ENCODE results near the gene PCBP4.

The PCBP4 gene

DNA sequence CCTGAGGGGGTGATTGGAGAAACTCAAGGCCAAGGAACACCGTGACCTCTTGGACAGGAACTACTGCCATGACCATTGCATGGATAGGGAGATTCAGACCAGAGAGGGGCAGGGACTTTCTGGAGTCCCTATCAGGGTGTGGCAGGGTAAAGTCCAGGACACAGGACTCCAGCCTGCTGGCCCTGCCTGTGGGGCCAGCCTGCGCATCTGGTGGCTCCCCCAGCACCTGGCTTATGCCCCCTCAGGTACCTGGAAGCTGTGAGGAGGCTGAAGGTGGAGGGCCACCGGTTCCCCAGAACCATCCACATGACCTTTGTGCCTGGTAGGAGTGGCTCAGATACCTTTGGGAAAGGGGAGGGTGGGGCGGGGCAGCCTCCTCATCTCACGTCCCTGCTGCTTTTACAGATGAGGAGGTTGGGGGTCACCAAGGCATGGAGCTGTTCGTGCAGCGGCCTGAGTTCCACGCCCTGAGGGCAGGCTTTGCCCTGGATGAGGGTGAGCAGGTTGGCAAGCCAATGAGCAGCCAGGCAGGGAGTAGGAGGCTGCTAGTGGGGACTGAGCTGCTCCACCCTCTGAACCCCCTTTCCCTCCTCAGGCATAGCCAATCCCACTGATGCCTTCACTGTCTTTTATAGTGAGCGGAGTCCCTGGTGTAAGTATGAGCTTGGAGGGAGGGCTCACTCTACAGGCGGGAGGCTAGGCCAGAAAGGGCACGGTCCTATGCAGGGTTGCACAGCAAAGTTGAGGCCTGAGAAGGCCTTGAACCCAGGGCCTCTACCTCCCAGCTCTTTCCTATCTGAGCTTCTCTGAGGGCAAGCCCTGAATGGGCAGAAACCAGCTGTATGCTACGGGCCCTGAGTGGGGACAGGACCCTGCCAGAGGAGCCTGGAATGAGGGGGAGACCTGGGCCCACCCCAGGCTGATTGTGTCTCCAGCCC is 19.0 kb upstream of the PCBP4 start:
- Histone ChIP-seq H3K4me3 (IDR thresholded peaks at IDR 0.05; ENCODE audit: insufficient read depth, low read depth, low read length) (no peak overlapping the region), H3K4me2 (no peak overlapping the region), H3K27me3 (ENCODE audit: insufficient read depth, low read depth) (no peaks in the 10 kb centered on the region), H3K9ac (no peak overlapping the region), H3K4me1 (ENCODE audit: low read depth, poor library complexity, severe bottlenecking) (peaks cover 4% of the 10 kb centered on the region), H3K79me2 (ENCODE audit: insufficient read depth, low read depth) (no peaks in the 10 kb centered on the region), H4K20me1 (ENCODE audit: insufficient read depth) (no peaks in the 10 kb centered on the region), H2AFZ (ENCODE audit: low read depth) (no peak overlapping the region), H3K36me3 (ENCODE audit: insufficient read depth) (no peaks in the 10 kb centered on the region), H3K27ac (no peak overlapping the region)
- TF ChIP-seq, protein P1, sequence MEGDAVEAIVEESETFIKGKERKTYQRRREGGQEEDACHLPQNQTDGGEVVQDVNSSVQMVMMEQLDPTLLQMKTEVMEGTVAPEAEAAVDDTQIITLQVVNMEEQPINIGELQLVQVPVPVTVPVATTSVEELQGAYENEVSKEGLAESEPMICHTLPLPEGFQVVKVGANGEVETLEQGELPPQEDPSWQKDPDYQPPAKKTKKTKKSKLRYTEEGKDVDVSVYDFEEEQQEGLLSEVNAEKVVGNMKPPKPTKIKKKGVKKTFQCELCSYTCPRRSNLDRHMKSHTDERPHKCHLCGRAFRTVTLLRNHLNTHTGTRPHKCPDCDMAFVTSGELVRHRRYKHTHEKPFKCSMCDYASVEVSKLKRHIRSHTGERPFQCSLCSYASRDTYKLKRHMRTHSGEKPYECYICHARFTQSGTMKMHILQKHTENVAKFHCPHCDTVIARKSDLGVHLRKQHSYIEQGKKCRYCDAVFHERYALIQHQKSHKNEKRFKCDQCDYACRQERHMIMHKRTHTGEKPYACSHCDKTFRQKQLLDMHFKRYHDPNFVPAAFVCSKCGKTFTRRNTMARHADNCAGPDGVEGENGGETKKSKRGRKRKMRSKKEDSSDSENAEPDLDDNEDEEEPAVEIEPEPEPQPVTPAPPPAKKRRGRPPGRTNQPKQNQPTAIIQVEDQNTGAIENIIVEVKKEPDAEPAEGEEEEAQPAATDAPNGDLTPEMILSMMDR (conservative IDR thresholded peaks at IDR 0.05; ENCODE audit: low read depth, low read length), result no peak

DNA sequence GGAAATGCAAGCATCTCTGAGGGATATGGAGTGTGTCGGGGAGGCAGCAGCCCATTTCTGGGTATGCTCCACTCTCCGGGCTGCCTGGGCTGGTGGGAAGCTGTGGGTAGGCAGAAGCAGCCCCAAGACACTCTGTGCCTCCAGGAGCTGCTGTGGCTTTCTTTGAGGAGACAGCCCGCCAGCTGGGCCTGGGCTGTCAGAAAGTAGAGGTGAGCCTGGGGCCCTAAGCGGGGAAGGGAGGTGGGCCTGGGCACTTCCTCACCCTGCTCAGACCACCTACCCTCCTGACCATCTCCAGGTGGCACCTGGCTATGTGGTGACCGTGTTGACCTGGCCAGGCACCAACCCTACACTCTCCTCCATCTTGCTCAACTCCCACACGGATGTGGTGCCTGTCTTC is 17.8 kb upstream of the PCBP4 start:
- Histone ChIP-seq H2AFZ (ENCODE audit: low read depth) (no peak overlapping the region), H3K79me2 (ENCODE audit: insufficient read depth, low read depth) (no peaks in the 10 kb centered on the region), H4K20me1 (ENCODE audit: insufficient read depth) (no peaks in the 10 kb centered on the region), H3K27ac (no peak overlapping the region), H3K27me3 (ENCODE audit: insufficient read depth, low read depth) (no peaks in the 10 kb centered on the region), H3K9ac (no peak overlapping the region), H3K4me3 (IDR thresholded peaks at IDR 0.05; ENCODE audit: insufficient read depth, low read depth, low read length) (no peak overlapping the region), H3K4me2 (no peak overlapping the region), H3K4me1 (ENCODE audit: low read depth, poor library complexity, severe bottlenecking) (peaks cover 4% of the 10 kb centered on the region), H3K36me3 (ENCODE audit: insufficient read depth) (no peaks in the 10 kb centered on the region)
- TF ChIP-seq, protein P1 (conservative IDR thresholded peaks at IDR 0.05; ENCODE audit: low read depth, low read length), result no peak

DNA sequence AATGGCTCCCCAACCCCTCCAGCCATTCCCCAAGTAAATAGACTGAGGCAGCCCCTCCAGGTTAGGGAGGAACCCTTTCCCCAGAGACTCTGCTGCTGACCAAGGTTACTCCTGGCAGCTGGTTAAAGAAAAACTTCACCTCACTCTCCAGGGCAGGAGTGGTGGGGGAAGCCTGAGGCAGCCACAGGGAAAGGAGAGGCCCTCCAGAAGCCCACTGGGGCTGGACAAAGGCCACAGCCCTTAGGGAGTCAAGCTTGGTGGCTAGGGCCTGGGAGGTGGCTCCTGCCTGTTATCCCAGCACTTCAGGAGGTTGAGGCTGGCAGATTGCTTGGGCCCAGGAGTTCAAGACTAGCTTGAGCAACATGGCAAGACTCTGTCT is 17.0 kb upstream of the PCBP4 start:
- no peak overlapping the region for H3K4me2 ChIP-seq
- H3K79me2 ChIP-seq (ENCODE audit: insufficient read depth, low read depth), result no peaks in the 10 kb centered on the region
- no peaks in the 10 kb centered on the region for H4K20me1 ChIP-seq (ENCODE audit: insufficient read depth)
- H3K27me3 ChIP-seq (ENCODE audit: insufficient read depth, low read depth), result no peaks in the 10 kb centered on the region
- no peak overlapping the region for H2AFZ ChIP-seq (ENCODE audit: low read depth)
- H3K4me1 ChIP-seq (ENCODE audit: low read depth, poor library complexity, severe bottlenecking), result peaks cover 4% of the 10 kb centered on the region
- H3K9ac ChIP-seq, result no peak overlapping the region
- TF ChIP-seq, protein P1 (conservative IDR thresholded peaks at IDR 0.05; ENCODE audit: low read depth, low read length), result no peak
- H3K4me3 ChIP-seq (IDR thresholded peaks at IDR 0.05; ENCODE audit: insufficient read depth, low read depth, low read length), result no peak overlapping the region
- H3K27ac ChIP-seq, result no peak overlapping the region
- H3K36me3 ChIP-seq (ENCODE audit: insufficient read depth), result no peaks in the 10 kb centered on the region

DNA sequence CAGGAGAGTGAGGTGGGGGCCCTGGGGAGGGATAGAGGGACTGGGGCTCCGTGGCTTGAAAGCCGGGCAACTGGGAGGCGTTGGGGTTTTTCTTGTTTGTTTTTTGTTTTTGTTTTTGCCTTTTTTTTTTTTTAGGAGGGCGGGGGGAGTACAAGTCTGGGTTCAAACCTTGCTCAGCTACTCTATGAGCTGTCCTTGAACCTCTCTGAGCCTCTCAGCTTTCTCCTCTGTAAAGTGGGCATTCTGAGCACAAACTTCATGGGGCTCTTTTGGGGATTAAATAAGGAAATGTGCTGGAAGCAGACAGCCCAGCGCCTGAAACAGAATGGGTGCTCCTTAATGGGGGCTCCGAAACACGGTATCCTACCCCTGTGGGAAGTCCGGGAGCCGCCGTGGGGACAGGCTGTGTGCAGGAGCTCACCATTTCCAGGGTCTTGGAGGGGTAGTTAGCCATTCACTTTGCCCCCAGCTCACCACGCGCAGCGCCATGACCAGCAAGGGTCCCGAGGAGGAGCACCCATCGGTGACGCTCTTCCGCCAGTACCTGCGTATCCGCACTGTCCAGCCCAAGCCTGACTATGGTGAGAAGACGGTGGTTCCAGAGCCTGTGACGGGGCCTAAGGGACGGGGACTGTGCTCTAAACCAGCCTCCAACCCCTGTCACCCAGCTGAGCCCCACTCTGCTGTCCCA is 16.5 kb upstream of the PCBP4 start:
- TF ChIP-seq, protein P1 (conservative IDR thresholded peaks at IDR 0.05; ENCODE audit: low read depth, low read length), result no peak
- peak overlapping the region; percentile 79 for H3K9ac ChIP-seq
- no peaks in the 10 kb centered on the region for H4K20me1 ChIP-seq (ENCODE audit: insufficient read depth)
- no peaks in the 10 kb centered on the region for H3K27me3 ChIP-seq (ENCODE audit: insufficient read depth, low read depth)
- H3K4me1 ChIP-seq (ENCODE audit: low read depth, poor library complexity, severe bottlenecking), result peaks cover 4% of the 10 kb centered on the region
- H2AFZ ChIP-seq (ENCODE audit: low read depth), result peak overlapping the region; percentile 58; the same call in 1 of the 2 replicates
- H3K36me3 ChIP-seq (ENCODE audit: insufficient read depth), result no peaks in the 10 kb centered on the region
- peak overlapping the region; percentile 68 for H3K4me3 ChIP-seq (IDR thresholded peaks at IDR 0.05; ENCODE audit: insufficient read depth, low read depth, low read length)
- no peaks in the 10 kb centered on the region for H3K79me2 ChIP-seq (ENCODE audit: insufficient read depth, low read depth)
- H3K4me2 ChIP-seq, result peak overlapping the region; percentile 94; the same call in 1 of the 2 replicates
- H3K27ac ChIP-seq, result peak overlapping the region; percentile 73
